Measurements from ENCODE around the gene GOLM1.

- TF ChIP-seq POLR2A (IDR thresholded peaks at IDR 0.05), result no peak
- TF ChIP-seq CTCF (IDR thresholded peaks at IDR 0.05), result no peak
These were observed 52.0 kb downstream of the GOLM1 start for GRCh38 chr9:86047361-86047760.

Measured in esophagus squamous epithelium (tissue), 4 donors.